Esophagus mucosa (tissue), 1 donor: ENCODE measurements around the gene GRIA4. TPM values are rescaled to one million over a fixed set of nuclear protein-coding genes. Genes with fewer than 3 reads are reported as not detected.

ENCODE experiments used
- ATAC-seq: fragments of 200-7000 bp; cut with Tn5 transposase; one replicate; pipeline ENCODE4 v1.9.1; 2020
- total RNA-seq: library from RNA; stranded (reverse); gene quantifications from one replicate; pipeline ENCODE4 v1.2.4, GENCODE V29; 2023
- donor health status: DM: yes; HTN: yes; CAD: no.

The GRIA4 gene
- total RNA-seq, 1 donor from 2014 or later: not detected

GRCh38 chr11:105639527-105639926, 29.7 kb downstream of the GRIA4 start:
- ATAC-seq: no peak

- no peak for ATAC-seq
Observed at GRCh38 chr11:105641433-105641832, 31.6 kb downstream of the GRIA4 start.

GRCh38 chr11:105642870-105643269, 33.0 kb downstream of the GRIA4 start:
- no peak for ATAC-seq

GRCh38 chr11:105644839-105645573, 35.1 kb downstream of the GRIA4 start:
- ATAC-seq: no peak

- no peak for ATAC-seq
Observed at GRCh38 chr11:105647780-105648179, 37.9 kb downstream of the GRIA4 start.

GRCh38 chr11:105648762-105649161, 38.9 kb downstream of the GRIA4 start:
- no peak for ATAC-seq

GRCh38 chr11:105665281-105665680, 55.4 kb downstream of the GRIA4 start:
- ATAC-seq: no peak

GRCh38 chr11:105667441-105667840, 57.6 kb downstream of the GRIA4 start:
- no peak for ATAC-seq

- ATAC-seq: no peak
Observed at GRCh38 chr11:105670811-105671210, 60.9 kb downstream of the GRIA4 start.

- ATAC-seq: no peak
Observed at GRCh38 chr11:105673089-105673488, 63.2 kb downstream of the GRIA4 start.

- no peak for ATAC-seq
Observed at GRCh38 chr11:105689631-105690030, 79.8 kb downstream of the GRIA4 start.

GRCh38 chr11:105690467-105690866, 80.6 kb downstream of the GRIA4 start:
- no peak for ATAC-seq

GRCh38 chr11:105693075-105693759, 83.3 kb downstream of the GRIA4 start:
- ATAC-seq: no peak

GRCh38 chr11:105696000-105696399, 86.1 kb downstream of the GRIA4 start:
- ATAC-seq: no peak

- ATAC-seq: no peak
Observed at GRCh38 chr11:105697291-105697690, 87.4 kb downstream of the GRIA4 start.

- no peak for ATAC-seq
Observed at GRCh38 chr11:105699203-105699602, 89.3 kb downstream of the GRIA4 start.

- no peak for ATAC-seq
Observed at GRCh38 chr11:105700271-105700670, 90.4 kb downstream of the GRIA4 start.

- ATAC-seq: no peak
Observed at GRCh38 chr11:105701098-105701497, 91.2 kb downstream of the GRIA4 start.

GRCh38 chr11:105705786-105706530, 96.1 kb downstream of the GRIA4 start:
- ATAC-seq: no peak

GRCh38 chr11:105713106-105713505, 103.2 kb downstream of the GRIA4 start:
- no peak for ATAC-seq

GRCh38 chr11:105713696-105714095, 103.8 kb downstream of the GRIA4 start:
- ATAC-seq: no peak

- no peak for ATAC-seq
Observed at GRCh38 chr11:105718641-105719040, 108.8 kb downstream of the GRIA4 start.

- peak; percentile 25 for ATAC-seq
Observed at GRCh38 chr11:105719073-105719822, 109.4 kb downstream of the GRIA4 start.
